ENCODE measurements around the gene ARFIP1.
"Not testable (repeated sequence)": the region's sequence is repeated elsewhere in the genome, so short reads cannot be mapped to it uniquely, and the experiment has no call there.

The ARFIP1 gene

DNA sequence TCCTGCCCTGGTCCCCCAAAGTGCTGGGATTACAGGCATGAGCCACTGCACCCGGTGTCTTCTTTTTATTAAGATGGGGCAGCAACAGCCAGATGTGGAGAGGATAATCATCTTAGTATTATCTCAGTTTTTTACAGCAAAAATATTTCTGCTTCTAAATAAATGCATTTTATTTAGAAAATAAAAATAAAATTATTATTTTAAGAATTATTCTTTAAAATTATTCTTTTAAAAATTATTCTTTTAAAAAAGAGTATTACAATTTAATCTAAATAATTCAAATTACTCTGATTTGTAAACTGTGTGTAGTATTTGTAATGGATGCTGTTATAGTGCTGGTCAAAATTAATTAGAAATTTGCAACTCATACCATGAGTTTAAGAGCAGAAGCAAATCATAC is 67.6 kb downstream of the ARFIP1 start:
- DNase-seq: no peak

DNA sequence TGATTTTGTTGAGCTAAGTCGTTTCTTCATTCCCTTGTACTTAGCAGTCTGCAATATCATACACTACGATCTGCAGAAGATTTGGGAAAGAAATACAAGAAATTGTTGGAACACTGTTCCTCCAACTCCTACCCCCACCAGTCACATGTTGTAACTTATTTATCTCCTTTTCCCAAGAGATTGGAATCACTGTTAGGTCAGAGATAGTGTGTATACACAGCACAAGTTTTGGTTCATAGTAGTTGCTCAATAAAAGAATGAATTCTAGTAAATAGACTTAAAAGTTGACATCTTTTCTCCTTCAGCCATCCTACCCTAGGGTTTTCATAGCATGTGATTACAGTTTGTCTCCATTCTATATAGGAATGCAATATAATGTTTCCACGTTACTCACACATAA is 68.8 kb downstream of the ARFIP1 start:
- no peak for DNase-seq

DNA sequence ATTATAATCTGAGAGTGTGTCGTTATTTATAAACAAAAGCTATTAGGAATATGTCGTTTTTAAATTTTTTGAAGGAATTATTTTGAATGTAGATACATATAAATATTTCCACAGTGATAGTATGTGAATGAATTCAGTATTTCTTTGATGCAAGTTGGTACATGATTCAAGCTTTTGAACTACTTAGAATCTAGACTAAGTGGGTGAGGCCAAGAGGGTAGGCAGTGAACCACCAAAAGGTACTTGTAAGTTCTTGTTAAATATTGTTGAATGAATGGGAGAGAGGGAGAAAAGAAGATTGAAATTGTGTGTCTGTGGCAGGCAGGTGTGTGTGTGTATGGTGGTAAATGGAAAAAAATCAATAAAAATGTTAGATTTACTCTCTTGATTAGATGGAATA is 69.6 kb downstream of the ARFIP1 start:
- DNase-seq: no peak

- DNase-seq: peak; percentile 4
These were observed 70.6 kb downstream of the ARFIP1 start for GRCh38 chr4:152850377-152850776.

GRCh38 chr4:152851226-152851625 is 71.5 kb downstream of the ARFIP1 start:
- DNase-seq: no peak

DNA sequence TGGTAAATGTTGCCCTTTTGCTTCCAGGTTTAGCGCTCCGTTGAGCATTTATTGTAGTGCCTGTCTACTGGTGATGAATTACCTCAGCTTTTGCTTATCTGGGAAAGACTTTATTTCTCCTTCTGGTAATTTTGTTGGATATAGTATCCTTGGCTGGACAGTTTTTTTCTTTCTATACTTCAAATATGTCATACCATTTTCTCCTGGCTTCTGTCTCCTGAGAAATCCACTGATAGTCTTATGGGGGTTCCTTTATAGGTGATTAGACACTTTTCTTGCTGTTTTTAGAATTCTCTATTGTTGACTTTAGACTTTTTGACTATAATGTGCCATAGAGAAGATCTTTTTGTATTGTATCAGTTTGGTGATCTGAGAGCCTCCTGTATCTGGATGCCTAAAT is 73.5 kb downstream of the ARFIP1 start:
- DNase-seq: no peak

DNA sequence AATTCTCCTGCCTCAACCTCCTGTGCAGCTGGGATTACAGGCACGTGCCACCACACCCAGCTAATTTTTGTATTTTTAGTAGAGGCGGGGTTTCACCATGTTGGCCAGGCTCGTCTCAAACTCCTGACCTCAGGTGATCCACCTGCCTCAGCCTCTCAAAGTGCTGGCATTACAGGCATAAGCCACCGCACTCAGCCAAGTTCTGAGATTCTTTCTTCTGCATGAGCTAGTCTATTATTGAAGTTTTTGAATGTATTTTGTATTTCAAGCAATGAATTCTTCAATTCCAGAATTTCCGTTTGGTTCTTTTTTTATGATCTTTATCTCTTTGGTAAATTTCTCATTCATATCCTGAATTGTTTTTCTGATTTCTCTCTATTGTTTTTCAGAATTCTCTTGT is 74.3 kb downstream of the ARFIP1 start:
- DNase-seq: not testable (repeated sequence)

GRCh38 chr4:152856960-152857359 is 77.2 kb downstream of the ARFIP1 start:
- no peak for DNase-seq

DNA sequence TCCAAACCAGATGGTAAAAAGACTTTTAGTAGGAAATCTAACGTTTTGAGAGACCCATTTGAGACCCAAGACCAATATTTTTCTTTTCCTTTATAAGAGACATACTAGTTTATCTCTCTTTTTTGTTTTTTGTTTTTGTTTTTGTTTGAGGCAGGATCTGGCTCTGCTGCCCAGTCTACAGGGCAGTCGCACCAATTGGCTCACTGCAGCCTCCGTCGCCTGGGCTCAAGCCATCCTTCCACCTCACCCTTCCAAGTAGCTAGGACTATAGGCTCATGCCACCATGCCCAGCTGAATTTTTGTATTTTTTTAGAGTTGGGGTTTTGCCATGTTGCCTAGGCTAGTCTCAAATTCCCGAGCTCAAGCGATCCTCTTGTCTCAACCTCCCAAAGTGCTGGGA is 79.2 kb downstream of the ARFIP1 start:
- no peak for DNase-seq

DNA sequence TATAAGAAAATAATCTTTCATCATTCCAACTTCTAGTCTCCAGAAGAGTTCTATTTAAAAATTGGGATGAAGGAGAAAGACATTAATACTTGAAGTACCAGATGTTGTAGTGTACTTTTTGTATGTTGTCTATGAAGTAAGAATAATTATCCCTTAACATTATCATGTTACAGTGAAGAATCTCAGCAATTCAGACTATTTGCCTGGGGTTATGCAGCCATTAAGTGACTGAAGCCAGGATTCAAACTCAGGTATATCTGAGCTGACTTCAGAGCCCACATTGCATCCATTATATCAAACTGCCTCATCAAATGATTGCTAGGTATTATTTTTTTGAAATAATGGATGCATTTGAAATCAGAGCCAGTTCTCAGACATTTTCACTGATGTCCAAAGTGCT is 80.3 kb downstream of the ARFIP1 start:
- no peak for DNase-seq

- no peak for DNase-seq
These were observed 82.9 kb downstream of the ARFIP1 start for GRCh38 chr4:152862608-152863007.

- DNase-seq: no peak
These were observed 84.6 kb downstream of the ARFIP1 start for GRCh38 chr4:152864361-152864760.

DNA sequence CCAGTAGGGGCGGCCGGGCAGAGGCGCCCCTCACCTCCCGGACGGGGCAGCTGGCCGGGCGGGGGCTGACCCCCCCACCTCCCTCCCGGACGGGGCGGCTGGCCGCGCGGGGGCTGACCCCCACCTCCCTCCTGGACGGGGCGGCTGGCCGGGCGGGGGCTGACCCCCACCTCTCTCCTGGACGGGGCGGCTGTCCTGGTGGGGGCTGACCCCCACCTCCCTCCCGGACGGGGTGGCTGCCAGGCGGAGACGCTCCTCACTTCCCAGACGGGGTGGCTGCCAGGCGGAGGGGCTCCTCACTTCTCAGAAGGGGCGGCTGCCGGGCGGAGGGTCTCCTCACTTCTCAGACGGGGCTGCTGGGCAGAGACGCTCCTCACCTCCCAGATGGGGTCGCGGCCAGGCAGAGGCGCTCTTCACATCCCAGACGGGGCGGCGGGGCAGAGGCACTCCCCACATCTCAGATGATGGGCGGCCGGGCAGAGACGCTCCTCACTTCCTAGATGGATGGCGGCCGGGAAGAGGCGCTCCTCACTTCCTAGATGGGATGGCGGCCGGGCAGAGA is 86.8 kb downstream of the ARFIP1 start:
- DNase-seq: not testable (repeated sequence)

- no peak for DNase-seq
These were observed 90.9 kb downstream of the ARFIP1 start for GRCh38 chr4:152870606-152871005.

DNA sequence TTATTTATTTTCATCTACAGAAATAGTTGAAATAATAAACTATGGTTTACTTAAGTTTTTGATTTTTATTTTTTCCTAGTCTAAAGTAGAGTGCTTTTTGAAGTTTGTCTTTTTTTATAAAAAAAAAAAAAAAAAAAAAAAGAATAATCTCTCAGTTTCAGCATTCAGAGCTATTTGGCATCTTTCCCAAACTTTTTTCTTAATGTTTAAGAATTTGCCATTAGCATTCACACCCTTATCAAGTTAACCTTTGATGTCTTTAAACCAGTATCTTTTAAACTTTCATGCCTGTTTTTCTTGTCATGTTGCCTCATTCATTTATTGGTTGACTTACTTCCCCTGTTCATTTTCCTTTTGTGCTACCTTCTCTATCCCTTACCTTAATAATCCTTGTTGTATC is 95.5 kb downstream of the ARFIP1 start:
- DNase-seq: no peak

- no peak for DNase-seq
These were observed 98.1 kb downstream of the ARFIP1 start for GRCh38 chr4:152877868-152878267.

DNA sequence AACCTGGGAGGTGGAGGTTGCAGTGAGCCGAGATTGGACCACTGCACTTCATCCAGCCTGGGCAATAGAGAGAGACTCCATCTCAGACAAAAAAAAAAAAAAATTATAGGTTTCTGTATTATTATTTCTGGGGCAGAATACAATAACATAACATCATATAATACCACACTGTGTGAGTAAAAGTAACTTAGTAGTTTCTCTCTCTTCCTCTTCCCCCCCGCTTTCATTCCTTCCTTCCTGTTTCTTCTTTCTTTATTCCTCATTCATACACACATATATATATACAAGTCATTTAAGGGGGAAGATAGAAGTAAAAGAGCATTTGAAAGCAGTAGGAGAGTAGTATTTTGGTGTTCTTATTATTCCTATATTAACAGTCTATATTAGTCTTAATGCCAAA is 100.5 kb downstream of the ARFIP1 start:
- DNase-seq: no peak

DNA sequence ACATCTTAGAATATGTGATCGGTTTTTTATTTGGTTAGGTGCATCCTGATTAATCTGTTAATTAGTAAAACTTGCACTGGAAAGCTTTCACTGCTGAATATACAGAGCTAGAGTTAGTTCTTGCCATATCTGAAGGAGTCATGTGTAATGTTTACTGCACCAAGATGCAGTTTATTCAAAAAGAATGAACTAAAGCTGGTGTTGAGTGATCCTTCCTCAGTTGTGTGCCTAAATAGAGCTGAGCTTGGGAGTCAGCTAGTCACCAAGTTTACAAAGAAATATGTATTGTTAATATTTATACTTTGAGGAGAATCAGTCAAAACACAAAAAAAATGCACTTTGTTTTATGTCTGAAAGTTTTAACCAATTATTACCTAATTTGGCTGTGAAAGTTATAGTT is 102.2 kb downstream of the ARFIP1 start:
- DNase-seq: no peak

- DNase-seq: no peak
These were observed 105.4 kb downstream of the ARFIP1 start for GRCh38 chr4:152885185-152885584.

- DNase-seq: no peak
These were observed 106.4 kb downstream of the ARFIP1 start for GRCh38 chr4:152886201-152886600.

DNA sequence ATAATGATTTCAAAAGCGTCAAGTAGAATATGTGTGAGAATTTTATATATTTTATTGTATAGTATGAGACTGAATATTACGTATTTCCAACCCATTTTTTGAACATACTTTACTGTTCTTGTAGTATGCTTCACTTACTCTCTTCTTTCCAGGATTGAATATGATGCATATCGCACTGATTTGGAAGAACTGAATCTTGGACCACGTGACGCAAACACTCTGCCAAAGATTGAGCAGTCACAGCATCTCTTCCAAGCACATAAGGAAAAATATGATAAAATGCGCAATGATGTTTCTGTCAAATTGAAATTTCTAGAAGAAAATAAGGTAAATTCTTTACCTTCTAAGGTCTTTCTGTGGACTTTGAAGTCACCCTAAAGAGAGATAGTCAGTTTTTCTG is 108.2 kb downstream of the ARFIP1 start:
- no peak for DNase-seq

GRCh38 chr4:152892974-152893373 is 113.2 kb downstream of the ARFIP1 start:
- no peak for DNase-seq

DNA sequence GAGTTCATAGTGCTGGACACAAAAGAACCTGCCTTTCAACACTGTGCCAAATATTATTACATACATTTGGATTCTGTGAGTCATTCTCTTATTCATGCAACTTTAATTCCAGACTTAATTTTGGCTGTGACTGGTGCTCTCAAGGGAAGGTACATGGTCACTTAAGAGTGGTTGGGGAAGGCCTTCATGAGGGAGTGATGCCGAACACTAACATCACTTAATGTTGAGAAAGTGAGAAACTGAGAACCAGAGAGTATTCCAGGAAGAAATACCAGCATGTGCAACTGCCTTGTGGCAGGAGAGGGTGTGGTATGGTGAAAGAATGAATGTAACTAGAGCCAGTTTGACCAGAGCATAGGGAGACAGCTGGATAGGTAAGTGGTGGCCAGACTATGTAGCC is 114.9 kb downstream of the ARFIP1 start:
- no peak for DNase-seq

DNA sequence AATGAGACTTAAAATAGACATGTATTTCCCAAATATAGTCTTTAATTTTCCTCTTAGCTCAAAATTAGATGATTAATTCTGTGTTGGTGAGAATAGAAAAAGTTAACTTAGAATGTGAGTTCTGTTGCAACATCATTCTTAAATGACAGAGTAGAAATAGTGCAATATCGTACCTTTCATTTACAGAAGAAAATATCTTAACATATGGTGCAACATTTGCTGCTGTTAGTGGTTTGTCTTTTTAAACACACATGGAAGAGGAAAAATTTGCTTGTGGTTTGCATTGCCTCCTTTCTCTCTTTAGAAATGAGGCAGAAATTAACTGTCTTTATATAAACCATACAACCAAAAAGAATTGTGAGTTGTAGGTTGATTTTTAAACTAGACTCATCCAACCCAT is 117.1 kb downstream of the ARFIP1 start:
- no peak for DNase-seq

GRCh38 chr4:152898133-152898532 is 118.4 kb downstream of the ARFIP1 start:
- not testable (repeated sequence) for DNase-seq

DNA sequence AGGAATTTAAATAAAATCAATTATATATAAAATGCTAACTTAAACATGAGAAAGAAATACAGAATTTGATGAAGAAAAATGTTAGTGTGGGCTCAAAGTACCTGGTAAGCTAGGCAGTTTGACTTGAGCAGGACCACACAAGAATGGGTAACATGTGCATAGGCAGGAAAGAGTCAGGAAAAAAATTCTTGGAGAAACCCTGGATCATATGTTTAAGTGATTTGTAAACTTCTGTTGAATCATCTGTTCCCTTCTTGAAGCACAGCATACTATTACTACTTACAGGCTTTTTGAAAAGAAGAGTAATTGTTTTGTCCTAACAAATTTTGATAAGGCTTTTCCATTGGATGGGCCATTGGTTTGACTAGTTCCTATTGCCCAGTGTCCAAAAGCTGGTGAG is 118.9 kb downstream of the ARFIP1 start:
- DNase-seq: no peak
